Omental fat pad (tissue), 4 donors: Measurements from ENCODE around the gene AKAP6. TPM values are rescaled to one million over a fixed set of nuclear protein-coding genes. Genes with fewer than 3 reads are reported as not detected.

Experiments
- ATAC-seq: fragments of 150-250 bp; one replicate; pipeline ENCODE4 v1.9.1; 2016; ENCODE audit warnings: mild to moderate bottlenecking, moderate library complexity; ENCODE audit not compliant: low FRiP score
- DNase-seq: peaks from one replicate; pipeline ENCODE4 v3.0.0-alpha.2; 2019; ENCODE audit warnings: low spot score
- CTCF ChIP-seq, 3 donors: fragments of 450-650 bp; IDR thresholded peaks; one replicate each; pipeline ENCODE4 v1.5.1; 2016 to 2017; ENCODE audit warnings: antibody characterized with exemption in 3 of 3, mild to moderate bottlenecking in 3 of 3, moderate library complexity in 2 of 3
- total RNA-seq, 4 donors: library from RNA; depleted of rRNA; stranded (reverse); fragments of >200 nt; gene quantifications; one replicate each; pipeline ENCODE4 v1.1.0, GENCODE V29; 2016

The AKAP6 gene
- total RNA-seq, 4 donors from 2014 or later: 3.3 to 8.7 (median 5.2) TPM

GRCh38 chr14:32805979-32806378, 476.9 kb downstream of the AKAP6 start:
- DNase-seq (no peak), ATAC-seq (no peak)
- no peak for TF ChIP-seq CTCF (IDR thresholded peaks at IDR 0.05)

GRCh38 chr14:32808644-32809043, 479.5 kb downstream of the AKAP6 start:
- no peak for TF ChIP-seq CTCF (IDR thresholded peaks at IDR 0.05)
- DNase-seq (no peak), ATAC-seq (no peak)

- ATAC-seq (no peak), DNase-seq (no peak)
- no peak for TF ChIP-seq CTCF (IDR thresholded peaks at IDR 0.05)
These were observed 480.2 kb downstream of the AKAP6 start for GRCh38 chr14:32809255-32809654.

GRCh38 chr14:32813401-32813800, 484.3 kb downstream of the AKAP6 start:
- ATAC-seq: no peak
- no peak for TF ChIP-seq CTCF (IDR thresholded peaks at IDR 0.05)
- no peak for DNase-seq

GRCh38 chr14:32814721-32815120, 485.6 kb downstream of the AKAP6 start:
- DNase-seq: no peak
- no peak for TF ChIP-seq CTCF (IDR thresholded peaks at IDR 0.05)
- no peak for ATAC-seq

GRCh38 chr14:32816588-32816987, 487.5 kb downstream of the AKAP6 start:
- DNase-seq (no peak), ATAC-seq (no peak)
- TF ChIP-seq CTCF (IDR thresholded peaks at IDR 0.05): no peak

GRCh38 chr14:32817780-32818179, 488.7 kb downstream of the AKAP6 start:
- DNase-seq (no peak), ATAC-seq (no peak)
- TF ChIP-seq CTCF (IDR thresholded peaks at IDR 0.05): no peak
